SK-N-DZ (cell line): ENCODE data around the gene SOX18.
A peak's percentile ranks its signal among the peaks of the same experiment; 100 is the strongest.

ENCODE experiments used
- DNase-seq: peaks from one replicate; pipeline ENCODE4 v3.0.0-alpha.2; 2015; ENCODE audit warnings: low spot score

The SOX18 gene

DNA sequence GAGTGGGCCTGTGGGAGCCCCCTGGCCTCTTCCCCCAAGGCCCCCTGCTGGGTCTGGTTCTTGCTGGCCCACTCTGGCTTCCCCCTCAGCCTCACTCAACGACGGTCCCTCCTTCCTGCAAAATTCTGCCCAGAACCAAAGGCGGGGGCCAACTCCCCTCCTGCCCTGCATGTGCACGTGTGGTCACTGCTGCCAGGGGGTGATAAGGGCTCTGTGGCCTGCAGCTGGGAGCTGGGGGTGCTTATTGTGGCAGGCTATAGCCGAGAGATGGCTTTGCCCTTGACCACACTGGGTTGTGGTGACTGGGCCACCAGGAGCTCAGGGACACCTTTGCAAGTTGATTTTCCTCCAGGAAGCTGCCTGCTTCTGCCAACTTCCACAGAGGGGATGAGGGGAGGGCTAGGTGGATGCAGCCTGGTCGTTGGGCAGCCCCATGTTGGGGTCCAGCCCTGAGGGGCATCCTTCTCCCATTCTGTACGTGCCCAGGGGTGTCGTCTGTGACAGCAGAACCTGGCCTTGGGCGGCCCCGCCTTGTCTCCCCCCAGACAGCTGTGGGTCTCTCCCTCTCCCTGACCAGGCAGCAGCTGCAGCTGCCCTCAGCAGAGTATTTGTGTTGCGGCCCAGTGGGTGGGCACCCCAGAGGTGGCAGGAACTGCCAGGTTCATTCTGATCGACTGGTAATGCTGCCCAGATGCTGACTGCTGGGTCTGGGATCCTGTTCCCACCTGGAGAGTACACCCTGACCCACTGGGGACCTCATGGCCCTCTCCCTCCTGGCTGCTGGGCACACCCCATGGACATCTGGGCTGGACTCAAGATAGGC lies 19.2 kb upstream of the SOX18 start:
- no peak for DNase-seq

DNA sequence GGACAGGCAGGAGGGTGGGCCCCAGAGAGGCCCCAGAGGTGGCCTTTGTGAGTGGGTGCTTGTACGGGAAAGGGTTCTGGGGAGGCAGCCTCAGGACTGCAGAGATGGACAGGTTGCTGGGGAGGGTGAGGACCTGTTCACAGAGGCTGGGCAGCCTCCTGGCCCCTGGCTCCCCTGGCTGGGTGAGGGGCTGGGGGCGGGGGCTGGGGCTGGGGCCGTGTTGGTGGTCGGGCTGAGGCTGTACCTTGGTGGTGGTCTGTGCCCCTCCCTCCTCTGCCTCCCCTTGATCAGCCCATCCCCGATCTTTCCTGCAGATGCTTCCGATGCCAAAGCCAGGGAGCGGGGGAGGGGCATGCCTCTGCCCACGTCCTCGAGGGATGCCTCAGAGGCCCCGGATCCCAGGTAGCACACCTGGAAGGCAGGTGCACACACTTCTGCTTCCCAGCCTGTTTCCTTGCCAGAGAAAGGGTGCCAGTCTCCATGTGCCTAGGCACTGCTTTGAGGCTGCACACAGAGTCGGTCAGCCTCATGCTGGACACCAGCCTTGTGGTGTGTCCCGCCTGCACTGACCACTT lies 18.4 kb upstream of the SOX18 start:
- no peak for DNase-seq

DNA sequence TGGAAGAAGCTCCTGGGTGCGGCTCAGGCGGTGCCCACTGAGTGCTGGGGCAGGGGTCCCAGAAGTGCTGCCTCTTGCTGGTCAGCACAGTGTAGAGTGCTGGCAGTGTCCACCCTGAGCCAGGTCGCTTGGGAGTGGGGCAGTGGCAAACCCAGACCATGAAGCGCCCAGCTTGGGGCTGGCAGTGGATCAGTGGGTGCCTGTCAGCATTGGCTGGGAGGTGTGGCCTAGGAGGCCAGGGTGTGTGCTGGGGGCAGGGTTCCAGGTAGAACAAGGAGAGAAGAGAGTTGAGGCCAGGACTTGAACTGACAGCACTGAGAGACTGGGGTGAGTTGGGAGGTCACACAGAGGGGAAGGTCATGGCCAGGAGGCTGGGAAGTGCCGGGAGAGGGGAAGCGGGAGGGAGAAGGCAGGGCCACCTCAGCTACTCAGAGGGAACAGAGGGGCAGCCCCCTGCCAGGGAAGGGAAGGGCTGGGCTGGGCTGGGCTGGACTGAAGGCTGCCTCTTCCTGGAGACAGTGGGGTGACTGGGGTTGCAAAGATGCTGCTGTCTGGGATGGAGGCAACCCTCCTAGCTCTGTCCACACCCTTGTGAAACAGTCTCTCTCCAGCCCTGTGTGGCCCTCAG lies 17.7 kb upstream of the SOX18 start:
- no peak for DNase-seq

- DNase-seq: no peak
These were observed 16.5 kb upstream of the SOX18 start for GRCh38 chr20:64065974-64066343.

DNA sequence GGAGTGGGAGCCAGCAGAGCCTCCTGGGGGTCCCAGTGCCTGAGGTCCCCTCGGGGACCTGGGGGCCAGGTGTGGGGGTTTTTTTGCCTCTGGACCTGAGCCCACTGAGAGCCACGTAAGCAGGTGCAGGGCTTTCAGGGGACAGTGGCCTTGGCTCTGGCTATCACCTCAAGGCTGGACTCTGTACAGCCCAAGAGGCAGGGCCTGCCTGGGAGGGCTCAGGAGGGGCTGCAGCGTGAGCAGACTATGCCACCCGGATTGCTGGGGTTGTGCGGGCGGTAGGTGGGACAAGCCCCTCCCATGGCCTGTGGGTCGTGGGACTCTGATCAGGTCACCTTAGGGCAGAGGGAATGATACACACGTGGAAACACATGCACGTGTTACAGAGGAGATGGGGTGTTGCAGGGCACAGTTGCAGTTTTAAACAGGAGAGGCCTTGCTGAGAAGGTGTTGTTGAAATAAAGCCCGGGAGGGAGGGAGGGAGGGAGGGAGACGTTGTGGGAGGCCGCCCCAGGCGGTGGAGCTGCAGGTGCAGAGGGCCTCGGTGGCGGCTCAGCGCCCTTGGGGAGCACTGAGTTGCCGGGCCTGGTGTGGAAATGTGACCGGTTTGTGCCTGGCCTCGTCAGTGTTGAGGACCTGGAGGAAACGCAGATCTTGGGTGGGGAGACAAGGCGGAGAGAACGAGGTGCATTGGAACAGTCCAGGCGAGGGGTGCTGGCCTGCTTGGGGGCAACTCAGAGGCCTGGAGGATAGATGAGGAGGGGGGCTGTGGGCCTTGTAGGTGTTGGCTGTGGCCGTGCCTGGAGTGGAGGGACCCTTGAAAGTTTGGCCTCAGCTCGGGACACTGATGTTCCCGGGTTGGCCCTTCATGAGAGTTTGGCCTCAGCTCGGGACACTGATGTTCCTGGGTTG lies 15.9 kb upstream of the SOX18 start:
- DNase-seq: no peak

DNA sequence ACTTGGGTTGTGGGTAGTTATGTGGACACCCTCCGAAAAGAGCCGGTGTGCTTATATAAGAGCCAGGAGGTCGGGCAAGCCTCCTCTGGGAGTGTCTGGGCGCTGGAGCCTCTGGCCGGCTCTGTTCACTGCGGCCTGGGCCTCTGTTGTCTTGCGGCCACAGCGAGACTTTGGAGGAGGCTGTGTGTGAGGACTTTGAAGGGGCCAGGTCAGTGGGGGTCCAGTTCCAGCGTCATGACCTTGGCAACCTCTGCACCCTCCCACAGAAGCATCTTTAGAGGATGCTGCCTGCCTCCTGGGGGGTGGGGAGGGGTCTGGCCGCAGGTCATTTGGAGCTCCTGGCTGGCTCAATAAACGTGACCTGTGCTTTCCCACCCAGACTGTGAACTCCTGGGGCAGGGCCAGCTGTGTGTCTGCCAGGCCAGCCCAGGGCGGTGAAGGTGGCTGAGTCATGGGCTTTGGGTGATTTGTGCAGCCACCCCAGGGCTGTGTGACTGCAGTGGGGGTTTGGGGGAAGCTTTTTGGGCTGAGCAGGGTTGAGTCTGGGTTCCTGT lies 14.8 kb upstream of the SOX18 start:
- DNase-seq: no peak

GRCh38 chr20:64063389-64064144 lies 14.1 kb upstream of the SOX18 start:
- no peak for DNase-seq

DNA sequence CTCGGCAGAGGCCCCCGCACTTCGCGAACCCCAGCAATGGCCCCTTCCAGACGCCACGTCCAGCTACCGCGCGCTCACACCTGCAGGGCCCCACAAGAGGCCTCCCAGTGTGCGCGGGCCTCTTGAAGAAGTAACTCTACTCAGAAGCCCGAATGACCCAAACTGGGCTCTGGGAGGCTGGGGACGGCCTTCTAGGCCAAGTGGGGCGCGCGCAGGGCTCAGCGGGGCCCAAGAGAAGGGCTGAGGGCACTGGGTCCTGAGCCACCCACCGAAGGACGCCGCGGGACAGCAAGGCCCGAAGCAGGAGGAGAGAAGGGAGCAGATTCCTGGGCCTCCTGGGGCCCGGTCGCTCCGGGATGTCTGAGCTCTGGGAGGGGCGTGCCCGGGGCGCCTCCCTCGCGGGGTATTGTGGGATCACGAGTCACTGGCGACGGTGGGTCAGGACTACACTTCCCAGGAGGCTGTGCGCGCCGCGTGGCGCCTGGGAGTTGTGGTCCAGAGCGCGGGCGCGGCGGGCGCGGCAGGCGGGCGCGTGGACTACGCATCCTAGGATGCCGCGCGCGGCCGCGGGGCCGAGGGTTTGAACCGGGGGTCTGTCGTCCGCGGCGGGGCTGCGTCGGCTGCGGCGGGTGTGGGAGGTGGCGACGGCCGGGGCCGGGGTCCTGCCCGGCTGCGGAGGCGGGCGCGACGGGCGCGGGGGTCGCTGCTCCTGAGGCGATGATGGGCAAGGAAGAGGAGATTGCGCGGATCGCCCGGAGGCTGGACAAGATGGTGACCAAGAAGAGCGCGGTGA lies 13.4 kb upstream of the SOX18 start, which contains the start of gene TCEA2:
Gene TCEA2 (plus strand): TSS at position 603 of the 793 bp plus-strand sequence. CDS start 115 bp downstream, at position 718.
- peak; percentile 98 for DNase-seq

- no peak for DNase-seq
These were observed 12.8 kb upstream of the SOX18 start for GRCh38 chr20:64062276-64062595.

DNA sequence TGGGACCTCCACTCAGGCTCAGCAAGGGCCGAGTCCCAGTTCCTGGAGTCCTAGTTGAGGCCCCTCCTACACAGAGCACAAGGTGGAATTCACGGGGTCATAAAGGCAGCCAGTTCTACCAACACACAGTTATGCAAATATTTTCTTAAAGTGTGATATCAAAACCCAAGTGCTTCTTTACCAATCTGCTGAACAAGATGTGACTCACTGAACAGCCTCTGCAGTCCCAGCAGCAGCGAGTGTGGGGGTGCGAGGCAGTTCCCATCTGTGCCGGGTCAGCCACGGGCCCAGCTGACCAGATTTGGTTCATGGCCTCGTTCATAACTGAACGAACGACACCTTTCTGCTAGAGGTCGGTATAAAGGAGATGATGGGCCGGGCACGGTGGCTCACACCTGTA lies 9.1 kb upstream of the SOX18 start:
- DNase-seq: no peak

GRCh38 chr20:64057628-64058498 lies 8.4 kb upstream of the SOX18 start:
- DNase-seq: peak; percentile 78

DNA sequence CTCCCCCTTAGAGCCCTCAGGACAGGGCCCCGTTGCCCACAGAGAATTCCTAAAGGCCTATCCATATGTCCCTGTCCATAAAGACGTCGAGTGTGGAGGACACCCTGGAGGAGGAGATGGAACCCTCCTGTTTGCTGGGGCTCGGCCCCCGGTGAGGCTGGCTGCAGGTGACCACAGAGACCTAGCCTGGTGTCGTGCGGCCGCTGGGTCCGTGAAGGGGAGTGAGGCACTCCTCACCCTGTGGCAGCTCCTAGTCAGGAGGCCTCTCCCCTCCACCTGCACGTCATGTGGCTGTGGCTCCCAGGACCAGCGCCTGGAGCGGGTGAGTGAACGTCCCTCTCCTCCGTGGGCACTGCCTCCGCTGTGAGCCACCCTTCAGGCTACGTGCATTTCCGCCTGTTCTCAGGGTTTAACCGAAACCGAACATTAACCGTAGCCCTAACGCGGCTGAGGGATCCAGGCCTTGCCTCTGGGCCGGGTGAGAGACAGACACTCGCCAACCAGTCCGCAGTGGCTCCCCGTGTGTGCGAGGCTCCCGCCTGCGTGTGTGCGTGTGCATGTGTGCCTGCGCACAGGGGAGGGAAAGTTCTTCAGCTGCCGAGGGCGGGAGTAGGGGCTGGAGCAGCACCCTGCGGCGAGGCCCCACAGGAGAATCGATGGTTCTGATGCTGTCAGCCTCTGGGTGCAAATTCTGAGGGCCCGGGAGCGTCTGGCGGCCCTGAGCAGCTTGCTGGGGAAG lies 7.6 kb upstream of the SOX18 start:
- DNase-seq: no peak

- no peak for DNase-seq
These were observed 7.1 kb upstream of the SOX18 start for GRCh38 chr20:64056639-64056888.

DNA sequence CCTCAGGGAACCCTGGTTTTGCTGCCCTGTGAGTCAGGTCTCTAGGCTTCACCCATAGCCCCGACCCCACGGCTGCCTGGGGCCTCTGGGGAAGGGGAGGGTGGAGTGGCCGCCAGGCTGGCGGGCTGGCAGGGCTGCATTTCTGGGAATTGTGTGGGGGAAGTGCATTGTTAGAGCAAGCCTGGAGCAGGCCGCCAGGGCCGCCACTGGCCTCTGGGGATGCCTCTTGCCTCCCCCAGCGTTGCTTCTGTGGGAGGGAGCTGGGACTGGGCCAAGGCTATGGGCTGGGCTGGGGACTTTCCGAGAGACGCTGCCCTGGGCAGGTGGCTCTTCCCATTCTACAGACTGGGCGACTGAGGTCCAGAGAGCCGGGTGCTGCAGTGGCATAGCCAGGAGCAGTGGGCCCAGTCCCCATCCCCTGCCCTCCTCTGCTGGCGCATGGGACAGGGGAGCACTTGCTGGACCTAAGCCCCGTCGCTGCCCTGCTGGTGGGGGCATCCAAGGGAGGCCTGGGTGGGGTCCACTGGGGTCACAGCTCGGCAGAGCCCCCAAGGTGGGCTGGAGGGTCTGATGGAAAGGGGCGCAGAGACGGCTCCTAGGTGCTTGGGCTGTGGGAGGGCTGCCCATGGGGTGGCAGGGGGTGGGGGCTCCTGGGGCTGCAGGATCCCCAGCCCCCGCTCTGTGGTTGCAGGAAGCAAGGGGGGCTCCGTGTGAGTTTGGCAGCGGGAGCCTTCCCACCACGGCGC lies 6.6 kb upstream of the SOX18 start:
- peak; percentile 58 for DNase-seq

DNA sequence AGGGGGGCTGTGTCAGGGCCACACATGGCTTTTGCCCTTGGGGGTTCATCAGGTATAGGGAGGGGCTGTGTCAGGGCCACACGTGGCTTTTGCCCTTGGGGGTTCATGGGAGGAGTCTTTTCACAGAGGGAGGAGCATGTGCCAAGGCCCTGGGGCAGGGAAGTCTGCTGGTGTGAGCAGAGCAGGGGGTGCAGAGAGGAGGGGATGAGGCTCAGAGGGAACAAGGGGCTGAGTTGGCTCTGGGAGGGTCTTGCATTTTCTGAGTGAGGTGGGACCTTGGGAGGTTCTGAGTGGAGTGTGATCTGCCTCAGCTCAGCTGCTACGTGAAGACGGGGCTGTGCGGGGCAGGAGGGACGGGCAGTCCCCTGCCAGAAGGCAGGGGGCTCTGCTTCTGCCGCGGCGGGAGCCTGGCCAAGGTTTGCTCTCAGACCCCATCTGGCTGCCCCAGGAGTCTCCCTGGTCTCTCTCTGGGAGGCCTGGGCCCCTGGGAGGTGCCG lies 6.0 kb upstream of the SOX18 start:
- no peak for DNase-seq

GRCh38 chr20:64053841-64054661 lies 4.6 kb upstream of the SOX18 start:
- peak; percentile 80 for DNase-seq
